HG03432 (cell line): ENCODE measurements around the gene ADAM12.
"Not testable (repeated sequence)": the region's sequence is repeated elsewhere in the genome, so short reads cannot be mapped to it uniquely, and the experiment has no call there.

Experiments used
- ATAC-seq: cut with Tn5 transposase; IDR thresholded peaks from one replicate; pipeline ENCODE4 v1.9.1; 2021; ENCODE audit warnings: mild to moderate bottlenecking, moderate library complexity; ENCODE audit not compliant: unreplicated experiment

The ADAM12 gene

GRCh38 chr10:126187399-126187798, 200.9 kb downstream of the ADAM12 start:
- no peak for ATAC-seq

- no peak for ATAC-seq
These were observed 201.5 kb downstream of the ADAM12 start for GRCh38 chr10:126186766-126187165.

GRCh38 chr10:126185676-126186447, 202.4 kb downstream of the ADAM12 start:
- no peak for ATAC-seq

GRCh38 chr10:126181626-126182025, 206.7 kb downstream of the ADAM12 start:
- ATAC-seq, result no peak

- ATAC-seq, result no peak
These were observed 208.6 kb downstream of the ADAM12 start for GRCh38 chr10:126179637-126180036.

- ATAC-seq, result no peak
These were observed 210.8 kb downstream of the ADAM12 start for GRCh38 chr10:126177417-126178030.

- no peak for ATAC-seq
These were observed 212.5 kb downstream of the ADAM12 start for GRCh38 chr10:126175641-126176262.

- not testable (repeated sequence) for ATAC-seq
These were observed 215.5 kb downstream of the ADAM12 start for GRCh38 chr10:126172755-126173154.

GRCh38 chr10:126171555-126171954, 216.7 kb downstream of the ADAM12 start:
- ATAC-seq, result no peak

GRCh38 chr10:126170776-126171175, 217.5 kb downstream of the ADAM12 start:
- no peak for ATAC-seq

GRCh38 chr10:126170371-126170770, 217.9 kb downstream of the ADAM12 start:
- no peak for ATAC-seq

GRCh38 chr10:126169899-126170298, 218.4 kb downstream of the ADAM12 start:
- no peak for ATAC-seq

- ATAC-seq, result no peak
These were observed 221.5 kb downstream of the ADAM12 start for GRCh38 chr10:126166797-126167196.

GRCh38 chr10:126165874-126166273, 222.4 kb downstream of the ADAM12 start:
- no peak for ATAC-seq

GRCh38 chr10:126163506-126163905, 224.8 kb downstream of the ADAM12 start:
- no peak for ATAC-seq

- ATAC-seq, result no peak
These were observed 226.6 kb downstream of the ADAM12 start for GRCh38 chr10:126161691-126162090.

GRCh38 chr10:126160971-126161630, 227.2 kb downstream of the ADAM12 start:
- ATAC-seq, result no peak

GRCh38 chr10:126160571-126160970, 227.7 kb downstream of the ADAM12 start:
- ATAC-seq, result no peak

- no peak for ATAC-seq
These were observed 230.0 kb downstream of the ADAM12 start for GRCh38 chr10:126158133-126158892.

- ATAC-seq, result no peak
These were observed 231.1 kb downstream of the ADAM12 start for GRCh38 chr10:126157189-126157588.

GRCh38 chr10:126156503-126156902, 231.8 kb downstream of the ADAM12 start:
- ATAC-seq, result no peak
